HepG2 (cell line): Measurements from ENCODE around the gene ATP6V0A1. TPM values are rescaled to one million over a fixed set of nuclear protein-coding genes. Genes with fewer than 3 reads are reported as not detected.

ENCODE experiments used
- ATF7-NPFF ChIP-seq: sonication (generic); formaldehyde crosslinking; IDR thresholded peaks from 2 replicates; pipeline ENCODE4 v1.8.1; 2023; ENCODE audit warnings: mild to moderate bottlenecking, low read depth, missing genetic modification reagents, moderate library complexity
- CC2D1A ChIP-seq: sonication (generic); formaldehyde crosslinking; IDR thresholded peaks from 2 replicates; pipeline ENCODE4 v1.8.1; 2023; ENCODE audit warnings: mild to moderate bottlenecking, missing genetic modification reagents
- DMAP1 ChIP-seq: IDR thresholded peaks from 2 replicates; pipeline ENCODE4 v1.6.1; 2016
- HDAC6 ChIP-seq: fragments of 200-600 bp; sonication (generic); IDR thresholded peaks from 2 replicates; pipeline ENCODE4 v1.7.0; 2017; ENCODE audit warnings: mild to moderate bottlenecking, antibody characterized with exemption, low read length, low read depth
- IRF2 ChIP-seq: IDR thresholded peaks from 2 replicates; pipeline ENCODE4 v1.6.1; 2018; ENCODE audit warnings: missing genetic modification reagents, missing compliant biosample characterization
- JDP2 ChIP-seq: sonication (generic); formaldehyde crosslinking; IDR thresholded peaks from 2 replicates; pipeline ENCODE4 v1.8.1; 2022; ENCODE audit warnings: missing genetic modification reagents, borderline replicate concordance
- MAFK ChIP-seq, 2 experiments: IDR thresholded peaks in 1 of 2; conservative IDR thresholded peaks in 1 of 2; 2 replicates each; pipeline ENCODE4 v1.6.1; 2011; ENCODE audit warnings: improper control_type of control experiment in 2 of 2, low read length in 2 of 2
- MEIS1 ChIP-seq: sonication (generic); formaldehyde crosslinking; IDR thresholded peaks from 2 replicates; pipeline ENCODE4 v1.9.0; 2021; ENCODE audit warnings: mild to moderate bottlenecking, missing genetic modification reagents, moderate library complexity, borderline replicate concordance
- NFIB ChIP-seq: sonication (generic); formaldehyde crosslinking; IDR thresholded peaks from 2 replicates; pipeline ENCODE4 v1.9.0; 2021; ENCODE audit warnings: missing genetic modification reagents, mild to moderate bottlenecking, borderline replicate concordance
- ONECUT2 ChIP-seq: sonication (generic); formaldehyde crosslinking; IDR thresholded peaks from 2 replicates; pipeline ENCODE4 v1.4.0; 2020; ENCODE audit warnings: missing genetic modification reagents
- RBAK ChIP-seq: sonication (generic); formaldehyde crosslinking; IDR thresholded peaks from 2 replicates; pipeline ENCODE4 v1.5.1; 2020; ENCODE audit warnings: mild to moderate bottlenecking, missing genetic modification reagents
- SOX6 ChIP-seq, 2 experiments: fragments of 450-650 bp in 1 of 2; sonication (generic) in 1 of 2; formaldehyde crosslinking in 1 of 2; IDR thresholded peaks; 2 replicates each; pipeline versions ENCODE4 v1.4.0 to v1.6.1; 2017 to 2020; ENCODE audit warnings: antibody characterized with exemption in 1 of 2, mild to moderate bottlenecking in 1 of 2, missing genetic modification reagents in 1 of 2
- ZBTB20 ChIP-seq: sonication (generic); formaldehyde crosslinking; IDR thresholded peaks from 2 replicates; pipeline ENCODE4 v1.8.1; 2023; ENCODE audit warnings: missing genetic modification reagents, low read depth, mild to moderate bottlenecking, borderline replicate concordance
- ZNF333 ChIP-seq: sonication (generic); formaldehyde crosslinking; IDR thresholded peaks from 2 replicates; pipeline ENCODE4 v1.4.0; 2020; ENCODE audit warnings: mild to moderate bottlenecking, missing genetic modification reagents, borderline replicate concordance
- ZNF761 ChIP-seq: sonication (generic); formaldehyde crosslinking; conservative IDR thresholded peaks from 2 replicates; pipeline ENCODE4 v1.4.0; 2020; ENCODE audit warnings: mild to moderate bottlenecking, missing genetic modification reagents
- polyA plus RNA-seq, 8 experiments: library from polyadenylated mRNA; depleted of rRNA in 3 of 8; stranded (reverse) in 7 of 8; unstranded in 1 of 8; fragments of >200 nt; fragmentation: Illumina TruSeq in 4 of 8; extraction: Trizol in 4 of 8; gene quantifications; 2 replicates each; pipeline versions ENCODE4 v1.2.1 to v1.2.3, GENCODE V29; 2011 to 2016; ENCODE audit warnings: low read depth in 4 of 8, missing spikeins in 1 of 8, mixed read lengths in 1 of 8; ENCODE audit not compliant: insufficient read depth in 1 of 8
- total RNA-seq, 5 experiments: library from RNA; depleted of rRNA; stranded (reverse); fragments of >200 nt; fragmentation: Illumina TruSeq; extraction: Trizol; gene quantifications; 2 replicates each; pipeline ENCODE4 v1.2.3, GENCODE V29; 2016; ENCODE audit warnings: low read depth in 1 of 5
- TF ChIP-seq, protein P1 (sequence below), 2 experiments: sonication (generic) in 1 of 2; formaldehyde crosslinking in 1 of 2; IDR thresholded peaks; 2 replicates each; pipeline versions ENCODE4 v1.5.1 to v1.6.1; 2011 to 2020; ENCODE audit warnings: borderline replicate concordance in 1 of 2, low read depth in 1 of 2, low read length in 1 of 2, mild to moderate bottlenecking in 1 of 2, missing genetic modification reagents in 1 of 2, moderate library complexity in 1 of 2
- TF ChIP-seq, protein P2 (sequence below): IDR thresholded peaks from 2 replicates; pipeline ENCODE4 v1.6.1; 2016; ENCODE audit warnings: low read depth, control low read depth
- TF ChIP-seq, protein P3 (sequence below), 2 experiments: sonication (generic) in 1 of 2; formaldehyde crosslinking in 1 of 2; IDR thresholded peaks; 2 replicates each; pipeline versions ENCODE4 v1.6.1 to v1.9.0; 2014 to 2022; ENCODE audit warnings: antibody characterized with exemption in 1 of 2, borderline replicate concordance in 1 of 2, inconsistent platforms in 1 of 2, low read depth in 1 of 2, missing genetic modification reagents in 1 of 2

The ATP6V0A1 gene
- total and polyA plus RNA-seq, 2 of the 13 experiments (the other 11 are each of a cell fraction or from before 2014, with no cell fraction given): 27.9 to 54.1 TPM

DNA sequence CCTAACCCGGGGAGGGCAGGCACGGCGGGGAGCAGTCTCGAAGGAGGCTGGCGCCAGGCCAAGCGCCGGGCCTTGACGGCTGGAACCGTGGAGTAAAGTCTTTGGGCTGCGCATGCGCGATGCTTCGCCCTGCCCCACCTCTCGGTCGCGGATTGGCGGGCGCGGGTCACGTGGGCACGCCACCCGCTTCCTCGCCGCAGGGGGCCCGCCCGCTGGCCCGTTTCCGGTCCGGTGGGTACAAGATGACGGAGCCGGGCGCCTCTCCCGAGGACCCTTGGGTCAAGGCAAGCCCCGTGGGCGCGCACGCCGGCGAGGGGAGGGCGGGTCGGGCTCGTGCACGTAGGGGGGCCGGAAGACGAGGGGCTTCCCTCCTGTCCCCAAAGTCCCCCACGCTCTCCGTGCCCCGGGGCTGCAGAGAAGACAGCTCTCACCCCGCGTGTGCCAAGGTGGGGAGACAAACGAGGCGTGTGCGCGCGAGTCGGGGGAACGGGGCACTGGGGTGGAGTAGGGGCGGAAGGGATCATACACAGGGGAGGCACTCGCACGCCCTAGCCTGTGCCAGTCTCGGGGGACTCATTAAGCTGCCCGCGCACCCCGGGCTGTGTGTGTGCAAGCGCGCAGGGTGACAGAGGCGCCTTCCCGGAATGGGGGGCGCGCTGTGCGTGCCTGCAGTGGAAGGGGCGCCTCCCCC, 108.3 kb downstream of the ATP6V0A1 start, which contains the start of gene MLX (continued):
- TF ChIP-seq, protein P1, sequence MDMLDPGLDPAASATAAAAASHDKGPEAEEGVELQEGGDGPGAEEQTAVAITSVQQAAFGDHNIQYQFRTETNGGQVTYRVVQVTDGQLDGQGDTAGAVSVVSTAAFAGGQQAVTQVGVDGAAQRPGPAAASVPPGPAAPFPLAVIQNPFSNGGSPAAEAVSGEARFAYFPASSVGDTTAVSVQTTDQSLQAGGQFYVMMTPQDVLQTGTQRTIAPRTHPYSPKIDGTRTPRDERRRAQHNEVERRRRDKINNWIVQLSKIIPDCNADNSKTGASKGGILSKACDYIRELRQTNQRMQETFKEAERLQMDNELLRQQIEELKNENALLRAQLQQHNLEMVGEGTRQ (IDR thresholded peaks at IDR 0.05; ENCODE audit: low read depth, low read length): peak; percentile 97
- TF ChIP-seq, protein P1 (CRISPR knock-in tag; IDR thresholded peaks at IDR 0.05; ENCODE audit: borderline replicate concordance): peak; percentile 99
- TF ChIP-seq RBAK (CRISPR knock-in tag): peak; percentile 1; the same call in 1 of the 2 replicates
- TF ChIP-seq IRF2 (CRISPR knock-in tag): peak; percentile 89
- TF ChIP-seq, protein P2, sequence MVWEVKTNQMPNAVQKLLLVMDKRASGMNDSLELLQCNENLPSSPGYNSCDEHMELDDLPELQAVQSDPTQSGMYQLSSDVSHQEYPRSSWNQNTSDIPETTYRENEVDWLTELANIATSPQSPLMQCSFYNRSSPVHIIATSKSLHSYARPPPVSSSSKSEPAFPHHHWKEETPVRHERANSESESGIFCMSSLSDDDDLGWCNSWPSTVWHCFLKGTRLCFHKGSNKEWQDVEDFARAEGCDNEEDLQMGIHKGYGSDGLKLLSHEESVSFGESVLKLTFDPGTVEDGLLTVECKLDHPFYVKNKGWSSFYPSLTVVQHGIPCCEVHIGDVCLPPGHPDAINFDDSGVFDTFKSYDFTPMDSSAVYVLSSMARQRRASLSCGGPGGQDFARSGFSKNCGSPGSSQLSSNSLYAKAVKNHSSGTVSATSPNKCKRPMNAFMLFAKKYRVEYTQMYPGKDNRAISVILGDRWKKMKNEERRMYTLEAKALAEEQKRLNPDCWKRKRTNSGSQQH (CRISPR knock-in tag): no peak; the same call in 1 of the 2 replicates
- no peak for TF ChIP-seq JDP2
- peak; percentile 94 for TF ChIP-seq MEIS1 (CRISPR knock-in tag)
- TF ChIP-seq NFIB: peak; percentile 98
- no peak for TF ChIP-seq ONECUT2 (CRISPR knock-in tag)
- TF ChIP-seq, protein P3, sequence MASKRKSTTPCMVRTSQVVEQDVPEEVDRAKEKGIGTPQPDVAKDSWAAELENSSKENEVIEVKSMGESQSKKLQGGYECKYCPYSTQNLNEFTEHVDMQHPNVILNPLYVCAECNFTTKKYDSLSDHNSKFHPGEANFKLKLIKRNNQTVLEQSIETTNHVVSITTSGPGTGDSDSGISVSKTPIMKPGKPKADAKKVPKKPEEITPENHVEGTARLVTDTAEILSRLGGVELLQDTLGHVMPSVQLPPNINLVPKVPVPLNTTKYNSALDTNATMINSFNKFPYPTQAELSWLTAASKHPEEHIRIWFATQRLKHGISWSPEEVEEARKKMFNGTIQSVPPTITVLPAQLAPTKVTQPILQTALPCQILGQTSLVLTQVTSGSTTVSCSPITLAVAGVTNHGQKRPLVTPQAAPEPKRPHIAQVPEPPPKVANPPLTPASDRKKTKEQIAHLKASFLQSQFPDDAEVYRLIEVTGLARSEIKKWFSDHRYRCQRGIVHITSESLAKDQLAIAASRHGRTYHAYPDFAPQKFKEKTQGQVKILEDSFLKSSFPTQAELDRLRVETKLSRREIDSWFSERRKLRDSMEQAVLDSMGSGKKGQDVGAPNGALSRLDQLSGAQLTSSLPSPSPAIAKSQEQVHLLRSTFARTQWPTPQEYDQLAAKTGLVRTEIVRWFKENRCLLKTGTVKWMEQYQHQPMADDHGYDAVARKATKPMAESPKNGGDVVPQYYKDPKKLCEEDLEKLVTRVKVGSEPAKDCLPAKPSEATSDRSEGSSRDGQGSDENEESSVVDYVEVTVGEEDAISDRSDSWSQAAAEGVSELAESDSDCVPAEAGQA (IDR thresholded peaks at IDR 0.05; ENCODE audit: low read depth): no peak; the same call in 1 of the 2 replicates
- TF ChIP-seq, protein P3 (CRISPR knock-in tag; IDR thresholded peaks at IDR 0.05; ENCODE audit: borderline replicate concordance): no peak
- no peak for TF ChIP-seq CC2D1A (CRISPR knock-in tag)
- peak; percentile 80; the same call in 1 of the 2 replicates for TF ChIP-seq ZNF761 (CRISPR knock-in tag)
- peak; percentile 89 for TF ChIP-seq DMAP1
- TF ChIP-seq SOX6 (IDR thresholded peaks at IDR 0.05): no peak
- peak; percentile 58 for TF ChIP-seq SOX6 (CRISPR knock-in tag; IDR thresholded peaks at IDR 0.05)
- 0 out of 2 replicates have a peak, but pooled peaks have one; percentile 21 for TF ChIP-seq ZNF333 (CRISPR knock-in tag)
- no peak for TF ChIP-seq HDAC6
- no peak for TF ChIP-seq ZBTB20
- peak; percentile 92 for TF ChIP-seq ATF7-NPFF (CRISPR knock-in tag)
- TF ChIP-seq MAFK (conservative IDR thresholded peaks at IDR 0.05 in 1 of 2, IDR thresholded peaks at IDR 0.05 in 1 of 2; ENCODE audit: low read length in 2 of 2): no peak
